ENCODE results near the gene EMC8. TPM values are rescaled to one million over a fixed set of nuclear protein-coding genes. Genes with fewer than 3 reads are reported as not detected.
A peak's percentile ranks its signal among the peaks of the same experiment; 100 is the strongest.

The EMC8 gene
- polyA plus RNA-seq, 6 donors from 2014 or later = 18.8 to 27.7 (median 21.5) TPM

DNA sequence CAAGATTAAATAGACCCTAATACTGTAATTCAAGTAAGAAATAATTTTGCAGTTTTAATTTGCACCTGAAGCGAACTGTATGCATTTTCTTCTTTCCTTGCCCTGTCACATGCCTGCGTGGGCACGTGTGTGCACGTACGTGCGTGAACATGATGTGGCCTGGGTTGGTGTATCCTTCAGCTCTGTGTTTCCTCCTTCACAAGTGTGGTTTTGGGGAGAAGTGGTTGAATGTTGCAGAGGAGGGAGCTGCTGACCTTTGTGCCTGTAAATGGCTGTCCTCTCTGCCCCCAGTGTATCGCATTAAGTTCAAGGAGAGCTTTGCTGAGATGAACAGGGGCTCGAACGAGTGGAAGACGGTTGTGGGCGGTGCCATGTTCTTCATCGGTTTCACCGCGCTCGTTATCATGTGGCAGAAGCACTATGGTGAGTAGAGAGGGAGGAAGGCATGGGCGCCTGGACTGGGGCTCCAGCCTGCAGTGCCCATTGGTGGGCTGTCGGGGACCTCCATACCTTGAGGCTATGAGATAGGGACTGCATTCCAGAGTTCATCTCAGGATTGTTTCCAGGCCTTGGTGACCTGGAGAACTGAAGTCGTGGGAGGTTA is 6.2 kb upstream of the EMC8 start:
- H3K4me3 Mint-ChIP-seq = peak overlapping the region in 1 of 8 donors; percentile 52
- H3K27me3 Mint-ChIP-seq = peaks cover 0 to 8% (median 7%) of the 10 kb centered on the region in 3 donors
- ATAC-seq (ENCODE audit: low read depth in 2 of 2) (no peak), DNase-seq (no peak)
- no peaks in the 10 kb centered on the region for H3K9me3 Mint-ChIP-seq
- H3K27ac Mint-ChIP-seq = no peak overlapping the region
- peaks cover 25 to 29% of the 10 kb centered on the region in 2 donors for H3K36me3 Mint-ChIP-seq
- peaks cover 16 to 28% (median 22%) of the 10 kb centered on the region in 3 donors for H3K4me1 Mint-ChIP-seq

DNA sequence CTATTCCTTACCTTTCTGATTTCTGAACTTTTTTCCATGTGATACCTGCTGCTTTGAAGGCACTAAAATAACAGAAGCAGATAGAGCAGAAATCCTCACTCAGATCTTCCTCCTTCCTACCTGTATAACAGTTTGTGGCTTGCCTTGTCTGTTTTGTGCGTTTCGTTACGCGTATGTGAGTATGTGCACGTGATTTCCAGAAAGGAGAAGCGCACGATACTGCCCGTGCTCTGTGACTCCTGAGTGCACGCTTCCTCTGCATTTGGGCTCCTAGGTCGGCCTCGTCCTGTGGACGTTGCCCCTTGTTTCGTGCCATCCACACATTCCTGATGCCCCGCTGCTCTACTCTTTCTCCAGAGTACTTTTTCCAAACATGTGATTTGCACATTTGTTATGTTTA is 4.2 kb upstream of the EMC8 start:
- H3K4me3 Mint-ChIP-seq = peak overlapping the region in 1 of 8 donors; percentile 97
- H3K9me3 Mint-ChIP-seq = no peaks in the 10 kb centered on the region

GRCh38 chr16:85800321-85800669 is 951 bp upstream of the EMC8 start:
- DNase-seq = no peak

More for the DNA sequence above, 4.2 kb upstream of the EMC8 start:
- Mint-ChIP-seq H3K36me3 (peaks cover 25 to 29% of the 10 kb centered on the region in 2 donors), H3K4me1 (peaks cover 22 to 34% (median 29%) of the 10 kb centered on the region in 3 donors), H3K27me3 (no peaks in the 10 kb centered on the region), H3K27ac (peak overlapping the region in 2 of 6 donors; percentile 76 to 95)
- DNase-seq = no peak
- ATAC-seq (ENCODE audit: low read depth in 2 of 2) = no peak

GRCh38 chr16:85798901-85799496 is 345 bp downstream of the EMC8 start:
- peak; percentile 12 to 13 for ATAC-seq (ENCODE audit: low read depth in 2 of 2)
- Mint-ChIP-seq H3K27me3 (no peaks in the 10 kb centered on the region), H3K36me3 (peaks cover 15 to 29% of the 10 kb centered on the region in 2 donors), H3K9me3 (no peaks in the 10 kb centered on the region), H3K4me3 (peak overlapping the region; percentile 89 to 97 (median 92)), H3K27ac (peak overlapping the region in 5 of 6 donors; percentile 57 to 100 (median 94)), H3K4me1 (peaks cover 39 to 56% (median 41%) of the 10 kb centered on the region in 3 donors)
- DNase-seq = peak; percentile 28

More at GRCh38 chr16:85800321-85800669, 951 bp upstream of the EMC8 start:
- H3K4me3 Mint-ChIP-seq = peak overlapping the region; percentile 88 to 97 (median 92)
- peak; percentile 38 to 43 for ATAC-seq (ENCODE audit: low read depth in 2 of 2)
- peaks cover 12 to 34% of the 10 kb centered on the region in 2 donors for H3K36me3 Mint-ChIP-seq
- peak overlapping the region; percentile 95 to 99 (median 98) for H3K27ac Mint-ChIP-seq
- no peaks in the 10 kb centered on the region for H3K9me3 Mint-ChIP-seq
- peaks cover 36 to 62% (median 39%) of the 10 kb centered on the region in 3 donors for H3K4me1 Mint-ChIP-seq
- H3K27me3 Mint-ChIP-seq = no peaks in the 10 kb centered on the region

DNA sequence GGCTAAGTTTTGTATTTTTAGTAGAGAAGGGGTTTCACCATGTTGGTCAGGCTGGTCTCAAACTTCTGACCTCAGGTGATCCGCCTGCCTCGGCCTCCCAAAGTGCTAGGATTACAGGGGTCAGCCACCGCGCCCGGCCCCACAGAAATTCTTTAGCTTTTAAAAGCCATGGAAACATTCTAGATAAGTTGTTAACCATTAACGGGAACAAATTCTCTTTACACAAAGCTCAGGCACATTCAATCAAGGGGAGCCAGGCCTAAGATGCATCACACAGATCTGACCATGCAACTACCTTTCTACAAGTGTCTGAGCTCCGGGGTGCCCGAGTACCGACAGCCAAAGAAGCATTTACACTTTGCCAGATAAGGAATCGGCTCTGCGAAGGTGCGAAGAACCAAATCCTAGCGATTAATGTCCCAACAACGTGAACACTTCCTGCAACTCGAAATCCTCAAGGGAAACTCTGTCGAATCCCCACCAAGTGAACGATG is 1.0 kb downstream of the EMC8 start:
- Mint-ChIP-seq H3K36me3 (peaks cover 15 to 31% of the 10 kb centered on the region in 2 donors), H3K27ac (peak overlapping the region in 4 of 6 donors; percentile 32 to 95 (median 68)), H3K4me3 (peak overlapping the region; percentile 77 to 97 (median 90)), H3K4me1 (peaks cover 39 to 51% (median 44%) of the 10 kb centered on the region in 3 donors), H3K9me3 (no peaks in the 10 kb centered on the region), H3K27me3 (no peaks in the 10 kb centered on the region)
- no peak for ATAC-seq (ENCODE audit: low read depth in 2 of 2)
- no peak for DNase-seq

DNA sequence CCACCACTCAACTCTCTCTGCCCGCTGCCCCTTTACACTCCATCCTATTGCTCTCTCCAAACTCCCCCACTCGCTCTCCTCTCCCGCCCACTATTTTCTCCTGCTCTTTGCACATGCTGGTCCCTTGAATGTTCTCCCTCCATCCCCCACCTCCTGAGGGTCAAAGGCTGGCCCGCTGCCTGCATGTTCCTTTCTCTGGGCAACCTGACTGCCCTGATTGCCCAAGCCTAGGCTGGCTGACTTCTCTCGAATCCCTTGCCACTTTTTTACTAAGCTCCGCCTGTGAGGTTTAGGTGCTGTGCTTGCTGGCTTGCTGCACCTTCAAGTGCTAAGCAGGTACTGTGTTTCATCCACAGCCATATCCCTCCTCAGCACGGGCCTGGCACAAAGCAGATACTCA is 2.7 kb downstream of the EMC8 start:
- ATAC-seq (ENCODE audit: low read depth in 2 of 2) (no peak), DNase-seq (no peak)
- H3K4me1 Mint-ChIP-seq = peaks cover 41 to 51% (median 50%) of the 10 kb centered on the region in 3 donors
- H3K27ac Mint-ChIP-seq = peak overlapping the region in 1 of 6 donors; percentile 16
- peaks cover 0 to 3% (median 0%) of the 10 kb centered on the region in 7 donors for H3K9me3 Mint-ChIP-seq
- H3K4me3 Mint-ChIP-seq = peak overlapping the region in 5 of 8 donors; percentile 16 to 97 (median 89)
- no peaks in the 10 kb centered on the region for H3K27me3 Mint-ChIP-seq
- peaks cover 23 to 39% of the 10 kb centered on the region in 2 donors for H3K36me3 Mint-ChIP-seq

DNA sequence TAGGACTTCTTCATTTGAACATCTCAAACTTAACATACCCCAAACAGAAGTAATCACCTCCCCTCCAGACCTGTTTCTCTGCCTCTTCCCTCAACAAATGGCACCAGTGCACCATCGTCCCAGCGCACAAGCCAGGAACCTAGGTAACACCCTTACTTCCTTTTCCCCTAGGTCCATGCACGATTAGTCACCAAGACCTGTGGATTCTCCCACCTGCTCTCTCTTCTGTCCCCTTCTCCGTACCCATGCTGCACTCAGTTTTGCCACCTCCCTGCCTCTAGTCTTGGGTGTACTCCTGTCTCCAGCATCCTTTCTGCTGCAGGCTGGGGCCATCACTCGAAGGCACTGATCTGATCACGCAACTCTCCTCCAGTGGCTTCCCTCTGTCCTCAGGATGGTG is 3.2 kb downstream of the EMC8 start:
- ATAC-seq (ENCODE audit: low read depth in 2 of 2) (no peak), DNase-seq (no peak)
- H3K4me3 Mint-ChIP-seq = peak overlapping the region in 3 of 8 donors; percentile 36 to 97 (median 49)
- peaks cover 40 to 49% (median 48%) of the 10 kb centered on the region in 3 donors for H3K4me1 Mint-ChIP-seq
- H3K27ac Mint-ChIP-seq = peak overlapping the region in 2 of 6 donors; percentile 44 to 74
- H3K9me3 Mint-ChIP-seq = peaks cover 0 to 4% (median 0%) of the 10 kb centered on the region in 7 donors
- H3K36me3 Mint-ChIP-seq = peaks cover 22 to 41% of the 10 kb centered on the region in 2 donors
- no peaks in the 10 kb centered on the region for H3K27me3 Mint-ChIP-seq

GRCh38 chr16:85794696-85795095 is 4.6 kb downstream of the EMC8 start:
- Mint-ChIP-seq H3K9me3 (peaks cover 0 to 4% (median 0%) of the 10 kb centered on the region in 7 donors), H3K27me3 (no peaks in the 10 kb centered on the region), H3K4me3 (no peak overlapping the region), H3K36me3 (peaks cover 22 to 41% of the 10 kb centered on the region in 2 donors), H3K4me1 (peaks cover 36 to 46% (median 44%) of the 10 kb centered on the region in 3 donors), H3K27ac (no peak overlapping the region)
- ATAC-seq (ENCODE audit: low read depth in 2 of 2) (no peak), DNase-seq (no peak)

- ATAC-seq (ENCODE audit: low read depth in 2 of 2) (no peak), DNase-seq (no peak)
- peaks cover 26 to 41% of the 10 kb centered on the region in 2 donors for H3K36me3 Mint-ChIP-seq
- peaks cover 0 to 4% (median 0%) of the 10 kb centered on the region in 7 donors for H3K9me3 Mint-ChIP-seq
- H3K27ac Mint-ChIP-seq = no peak overlapping the region
- H3K4me3 Mint-ChIP-seq = peak overlapping the region in 1 of 8 donors; percentile 38
- H3K27me3 Mint-ChIP-seq = no peaks in the 10 kb centered on the region
- peaks cover 36 to 49% (median 46%) of the 10 kb centered on the region in 3 donors for H3K4me1 Mint-ChIP-seq
Measured at GRCh38 chr16:85793662-85794298, 5.6 kb downstream of the EMC8 start.

GRCh38 chr16:85789773-85790172 is 9.6 kb downstream of the EMC8 start:
- peaks cover 23 to 31% of the 10 kb centered on the region in 2 donors for H3K36me3 Mint-ChIP-seq

DNA sequence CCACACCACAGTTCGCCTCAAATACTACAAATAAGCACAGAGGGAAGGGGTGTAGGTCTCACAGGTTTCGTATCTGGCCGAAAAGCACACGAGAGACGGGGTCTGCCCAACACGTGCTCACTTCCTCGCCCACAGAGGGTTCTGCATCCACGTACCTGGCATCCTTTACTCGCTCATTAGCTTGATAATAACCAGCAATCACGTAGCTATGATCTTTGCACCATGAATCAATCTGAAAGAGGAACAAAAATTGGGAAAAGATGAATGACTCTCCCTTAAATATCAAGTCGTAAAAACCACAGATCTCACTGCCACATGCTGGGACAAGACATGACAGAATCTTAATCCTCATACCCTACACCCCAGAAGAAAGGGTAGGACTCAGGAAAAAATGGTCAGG is 10.5 kb downstream of the EMC8 start:
- Mint-ChIP-seq H3K36me3 (peaks cover 23 to 29% of the 10 kb centered on the region in 2 donors), H3K4me1 (peaks cover 25 to 34% (median 29%) of the 10 kb centered on the region in 3 donors), H3K9me3 (peaks cover 0 to 4% (median 0%) of the 10 kb centered on the region in 7 donors), H3K4me3 (no peak overlapping the region), H3K27ac (peak overlapping the region in 2 of 6 donors; percentile 6 to 15), H3K27me3 (no peaks in the 10 kb centered on the region)
- ATAC-seq (ENCODE audit: low read depth in 2 of 2) (no peak), DNase-seq (no peak)

More at GRCh38 chr16:85789773-85790172, 9.6 kb downstream of the EMC8 start:
- no peak for DNase-seq
- no peak overlapping the region for H3K27ac Mint-ChIP-seq
- no peak for ATAC-seq (ENCODE audit: low read depth in 2 of 2)
- H3K9me3 Mint-ChIP-seq = peaks cover 0 to 4% (median 0%) of the 10 kb centered on the region in 7 donors
- H3K4me3 Mint-ChIP-seq = no peak overlapping the region
- H3K27me3 Mint-ChIP-seq = no peaks in the 10 kb centered on the region
- H3K4me1 Mint-ChIP-seq = peaks cover 29 to 33% (median 29%) of the 10 kb centered on the region in 3 donors

GRCh38 chr16:85785927-85786326 is 13.4 kb downstream of the EMC8 start:
- H3K27me3 Mint-ChIP-seq = no peaks in the 10 kb centered on the region
- no peaks in the 10 kb centered on the region for H3K9me3 Mint-ChIP-seq
- H3K36me3 Mint-ChIP-seq = peaks cover 11 to 12% of the 10 kb centered on the region in 2 donors
- no peak for ATAC-seq (ENCODE audit: low read depth in 2 of 2)
- H3K4me3 Mint-ChIP-seq = no peak overlapping the region
- H3K4me1 Mint-ChIP-seq = peaks cover 19 to 21% (median 19%) of the 10 kb centered on the region in 3 donors
- no peak for DNase-seq
- H3K27ac Mint-ChIP-seq = peak overlapping the region in 1 of 6 donors; percentile 13

GRCh38 chr16:85784813-85785212 is 14.5 kb downstream of the EMC8 start:
- no peaks in the 10 kb centered on the region for H3K9me3 Mint-ChIP-seq
- H3K27me3 Mint-ChIP-seq = no peaks in the 10 kb centered on the region
- DNase-seq (no peak), ATAC-seq (ENCODE audit: low read depth in 2 of 2) (no peak)
- peaks cover 14 to 21% of the 10 kb centered on the region in 2 donors for H3K36me3 Mint-ChIP-seq
- peaks cover 12 to 16% (median 13%) of the 10 kb centered on the region in 3 donors for H3K4me1 Mint-ChIP-seq
- H3K4me3 Mint-ChIP-seq = no peak overlapping the region
- no peak overlapping the region for H3K27ac Mint-ChIP-seq
